ENCODE measurements around the gene BPIFB4.
"Not testable (repeated sequence)": the region's sequence is repeated elsewhere in the genome, so short reads cannot be mapped to it uniquely, and the experiment has no call there.

BPIFB4 gene

DNA sequence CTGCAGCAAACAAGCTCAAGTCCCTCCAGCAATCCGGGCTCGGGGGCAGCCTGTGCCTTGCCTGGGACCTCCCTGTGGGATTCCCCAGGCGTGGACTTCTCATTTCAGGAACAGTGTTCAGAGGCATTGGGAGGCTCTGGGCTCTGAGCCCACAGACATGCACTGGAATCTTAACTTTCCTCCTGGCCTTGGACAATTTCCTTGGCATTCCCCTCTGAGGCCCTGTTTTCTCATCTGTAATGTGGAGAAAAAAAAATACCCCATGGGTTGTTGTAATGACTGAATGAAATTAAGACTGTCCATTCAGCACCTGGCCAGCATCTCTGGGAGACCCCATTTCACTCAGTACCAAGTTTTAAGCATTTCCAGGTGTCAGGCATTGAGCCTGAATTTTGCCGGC lies 17.6 kb downstream of the BPIFB4 start:
- TF ChIP-seq, protein P1, sequence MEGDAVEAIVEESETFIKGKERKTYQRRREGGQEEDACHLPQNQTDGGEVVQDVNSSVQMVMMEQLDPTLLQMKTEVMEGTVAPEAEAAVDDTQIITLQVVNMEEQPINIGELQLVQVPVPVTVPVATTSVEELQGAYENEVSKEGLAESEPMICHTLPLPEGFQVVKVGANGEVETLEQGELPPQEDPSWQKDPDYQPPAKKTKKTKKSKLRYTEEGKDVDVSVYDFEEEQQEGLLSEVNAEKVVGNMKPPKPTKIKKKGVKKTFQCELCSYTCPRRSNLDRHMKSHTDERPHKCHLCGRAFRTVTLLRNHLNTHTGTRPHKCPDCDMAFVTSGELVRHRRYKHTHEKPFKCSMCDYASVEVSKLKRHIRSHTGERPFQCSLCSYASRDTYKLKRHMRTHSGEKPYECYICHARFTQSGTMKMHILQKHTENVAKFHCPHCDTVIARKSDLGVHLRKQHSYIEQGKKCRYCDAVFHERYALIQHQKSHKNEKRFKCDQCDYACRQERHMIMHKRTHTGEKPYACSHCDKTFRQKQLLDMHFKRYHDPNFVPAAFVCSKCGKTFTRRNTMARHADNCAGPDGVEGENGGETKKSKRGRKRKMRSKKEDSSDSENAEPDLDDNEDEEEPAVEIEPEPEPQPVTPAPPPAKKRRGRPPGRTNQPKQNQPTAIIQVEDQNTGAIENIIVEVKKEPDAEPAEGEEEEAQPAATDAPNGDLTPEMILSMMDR (IDR thresholded peaks at IDR 0.05; ENCODE audit: borderline replicate concordance, control extremely low read depth, extremely low read depth, insufficient read depth, missing control alignments) = no peak
- in situ Hi-C loops (cut with MboI; ENCODE audit: low sequenced_read_pairs, unreplicated experiment) = loop anchor here (10.0 kb wide), 1 partner anchor 192 kb away; no protein-coding TSS in a partner anchor
- no peak for DNase-seq (ENCODE audit: low spot score)

DNA sequence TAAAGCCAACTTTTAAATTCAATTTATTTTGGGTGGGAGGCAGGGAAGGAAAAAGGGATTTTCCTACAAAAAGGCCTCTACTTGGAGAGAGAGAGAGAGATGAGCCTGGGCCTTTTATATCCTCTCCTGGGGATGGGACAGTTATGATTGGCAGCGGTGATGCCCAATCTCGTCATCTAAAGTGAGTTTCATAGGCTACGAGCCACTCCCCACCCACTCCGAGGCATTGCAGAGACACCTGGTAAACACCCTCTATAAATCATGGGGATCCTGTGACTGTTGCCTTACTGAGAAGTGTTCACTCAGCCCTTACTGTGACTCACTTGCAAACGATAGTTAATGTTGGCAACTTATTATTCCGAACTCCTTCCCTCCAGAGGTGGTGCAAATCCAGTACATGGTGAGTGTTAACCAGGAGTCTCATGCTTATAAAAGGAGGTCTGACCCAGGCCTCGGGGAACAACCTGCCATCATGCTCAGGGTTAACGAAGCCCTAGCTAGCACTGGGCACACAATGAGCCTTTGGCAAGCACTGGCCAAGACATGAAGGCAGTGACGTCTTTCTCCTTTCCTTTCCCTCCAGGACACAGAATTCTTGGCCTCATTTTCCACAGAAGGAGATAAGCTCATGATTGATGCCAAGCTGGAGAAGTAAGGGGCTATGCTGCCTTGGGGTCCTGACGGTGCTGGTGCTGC lies 20.5 kb downstream of the BPIFB4 start:
- in situ Hi-C loops (cut with MboI; ENCODE audit: low sequenced_read_pairs, unreplicated experiment) = loop anchor here (10.0 kb wide), 1 partner anchor 195 kb away; no protein-coding TSS in a partner anchor
- no peak for DNase-seq (ENCODE audit: low spot score)
- TF ChIP-seq, protein P1 (IDR thresholded peaks at IDR 0.05; ENCODE audit: borderline replicate concordance, control extremely low read depth, extremely low read depth, insufficient read depth, missing control alignments) = no peak

DNA sequence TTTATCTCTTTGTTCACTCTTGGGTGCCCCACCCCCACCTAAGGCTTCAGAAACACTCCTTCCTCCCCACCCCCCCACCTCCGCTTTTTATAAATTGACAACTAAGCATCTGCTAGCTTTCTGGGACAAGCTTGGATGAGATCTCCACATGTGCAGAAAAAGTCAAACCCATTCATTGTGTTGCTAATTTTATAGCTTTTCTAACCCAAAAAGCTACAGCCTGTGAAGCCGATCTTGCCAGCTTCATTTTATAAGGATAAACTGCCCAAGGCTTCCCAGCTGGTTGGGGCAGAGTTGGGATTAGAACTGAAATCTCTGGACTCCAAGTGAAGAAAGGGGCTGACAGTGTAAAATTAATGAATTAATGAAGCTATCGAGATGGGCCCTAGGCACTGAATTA lies 24.1 kb downstream of the BPIFB4 start:
- TF ChIP-seq, protein P1 (IDR thresholded peaks at IDR 0.05; ENCODE audit: borderline replicate concordance, control extremely low read depth, extremely low read depth, insufficient read depth, missing control alignments) = no peak
- in situ Hi-C loops (cut with MboI; ENCODE audit: low sequenced_read_pairs, unreplicated experiment) = no loop called here
- no peak for DNase-seq (ENCODE audit: low spot score)

DNA sequence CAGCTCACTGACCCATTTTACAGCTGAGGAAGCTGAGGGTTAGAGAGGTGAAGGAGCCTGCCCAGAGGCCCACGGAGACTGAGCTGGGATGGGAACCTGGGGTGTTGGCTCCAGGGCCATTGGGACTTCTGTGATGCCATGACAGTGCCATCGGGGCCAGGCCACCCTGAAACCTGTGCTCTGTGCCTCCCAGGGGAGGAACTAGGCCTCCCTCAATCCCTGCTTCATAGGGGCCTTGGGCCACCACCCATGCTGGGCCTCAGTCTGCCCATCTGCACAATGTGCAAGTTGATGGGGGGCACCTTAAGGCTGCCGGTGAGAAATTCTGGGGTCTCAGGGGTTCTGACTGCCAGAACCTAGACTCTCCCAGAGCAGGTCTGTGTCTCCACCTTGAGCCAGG lies 24.9 kb downstream of the BPIFB4 start:
- TF ChIP-seq, protein P1 (IDR thresholded peaks at IDR 0.05; ENCODE audit: borderline replicate concordance, control extremely low read depth, extremely low read depth, insufficient read depth, missing control alignments) = no peak
- in situ Hi-C loops (cut with MboI; ENCODE audit: low sequenced_read_pairs, unreplicated experiment) = no loop called here
- DNase-seq (ENCODE audit: low spot score) = no peak

DNA sequence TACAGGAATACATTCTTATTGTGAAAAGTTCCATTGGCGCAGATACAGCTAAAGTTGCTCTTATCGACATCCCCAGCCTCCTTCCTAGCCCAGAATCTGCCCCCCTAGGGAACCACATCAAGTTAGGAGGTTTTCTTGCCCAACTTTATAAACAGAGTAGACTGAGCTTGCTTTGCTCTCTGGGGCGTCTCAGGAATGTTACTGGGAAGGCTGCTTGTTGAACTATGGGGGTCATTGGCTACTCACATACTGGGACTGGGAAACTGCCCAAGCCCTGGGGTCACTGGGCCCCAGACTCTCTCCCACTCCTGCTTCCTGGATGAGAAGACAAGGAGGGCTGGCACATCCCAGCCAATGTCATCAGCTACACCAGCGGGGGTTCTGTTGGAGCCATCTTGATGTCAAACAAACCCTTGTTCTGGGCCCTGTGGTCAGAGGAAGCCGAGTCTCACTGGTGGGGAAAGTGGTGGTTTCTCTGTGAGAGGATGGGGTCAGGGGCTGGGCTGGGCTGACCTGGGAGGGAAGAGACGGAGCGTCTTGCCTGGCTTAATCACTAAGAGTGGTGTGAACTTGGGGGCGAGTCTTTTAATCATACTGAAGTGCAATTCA lies 26.0 kb downstream of the BPIFB4 start:
- no peak for DNase-seq (ENCODE audit: low spot score)
- in situ Hi-C loops (cut with MboI; ENCODE audit: low sequenced_read_pairs, unreplicated experiment) = no loop called here
- TF ChIP-seq, protein P1 (IDR thresholded peaks at IDR 0.05; ENCODE audit: borderline replicate concordance, control extremely low read depth, extremely low read depth, insufficient read depth, missing control alignments) = no peak

DNA sequence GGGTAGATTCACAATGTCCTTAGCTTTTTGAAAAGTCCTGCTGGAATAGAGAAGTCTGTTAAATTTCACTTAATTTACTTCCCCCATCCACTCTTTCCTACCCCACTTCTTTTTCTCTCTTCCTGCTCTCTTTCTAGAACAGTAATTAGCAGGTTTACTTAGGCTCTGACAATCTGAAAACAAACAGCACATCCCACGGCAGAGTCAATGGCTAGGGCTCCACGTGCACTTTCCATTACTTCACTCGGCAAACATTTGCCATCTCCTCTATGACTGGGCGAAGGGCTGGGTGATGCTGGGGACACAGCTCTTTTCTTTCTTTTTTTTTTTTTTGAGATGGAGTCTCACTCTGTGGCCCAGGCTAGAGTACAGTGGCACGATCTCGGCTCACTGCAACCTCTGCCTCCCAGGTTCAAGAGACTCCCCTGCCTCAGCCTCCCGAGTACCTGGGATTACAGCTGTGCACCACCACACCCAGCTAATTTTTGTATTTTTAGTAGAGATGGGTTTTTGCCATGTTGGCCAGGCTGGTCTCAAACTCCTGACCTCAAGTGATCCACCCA lies 26.7 kb downstream of the BPIFB4 start:
- DNase-seq (ENCODE audit: low spot score); in situ Hi-C loops (cut with MboI; ENCODE audit: low sequenced_read_pairs, unreplicated experiment): not testable (repeated sequence)

DNA sequence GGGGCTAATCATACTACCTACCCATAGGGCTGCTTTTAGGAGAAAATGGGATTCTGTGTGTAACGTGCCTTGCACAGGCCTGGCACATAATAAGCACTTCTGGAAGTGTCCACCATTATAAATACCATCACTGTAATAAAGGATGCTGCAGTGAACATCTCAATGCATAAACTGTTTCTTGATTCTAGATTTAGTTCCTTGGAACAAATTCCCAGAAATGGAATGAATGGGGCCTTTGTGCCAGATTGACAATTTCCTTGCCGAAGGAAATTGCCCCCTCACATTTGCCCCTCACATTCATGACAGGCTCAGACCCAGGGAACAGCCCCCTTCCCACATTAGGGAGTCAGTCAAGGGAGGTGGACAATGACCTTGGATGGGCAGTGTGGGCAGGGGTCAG lies 29.2 kb downstream of the BPIFB4 start:
- in situ Hi-C loops (cut with MboI; ENCODE audit: low sequenced_read_pairs, unreplicated experiment) = no loop called here
- no peak for DNase-seq (ENCODE audit: low spot score)
- TF ChIP-seq, protein P1 (IDR thresholded peaks at IDR 0.05; ENCODE audit: borderline replicate concordance, control extremely low read depth, extremely low read depth, insufficient read depth, missing control alignments) = no peak
